ENCODE results near the gene TNIK. TPM values are rescaled to one million over a fixed set of nuclear protein-coding genes. Genes with fewer than 3 reads are reported as not detected.

Gene TNIK
- total RNA-seq, 1 experiment from 2014 or later, result not detected

DNA sequence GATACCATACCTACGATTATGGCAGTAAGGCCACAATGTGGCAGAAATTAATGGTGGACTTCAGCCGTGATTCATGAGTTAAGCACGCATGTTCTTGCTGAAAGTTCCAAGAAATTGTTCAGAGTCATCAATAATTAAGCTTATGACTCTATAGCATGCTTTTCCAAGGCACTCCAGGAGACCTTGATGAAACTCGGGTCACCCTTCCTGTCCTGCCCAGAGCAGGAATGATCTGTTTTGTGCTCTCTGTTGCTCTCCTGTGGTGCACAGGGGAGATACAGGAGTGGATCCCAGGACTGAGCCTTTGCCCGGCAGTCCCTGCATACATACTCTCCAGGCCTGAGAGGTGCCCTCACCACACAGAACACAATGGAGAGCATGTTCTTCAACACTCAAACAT is 292.1 kb downstream of the TNIK start:
- Histone ChIP-seq H2AFZ (ENCODE audit: low read length) (no peak overlapping the region), H3K27me3 (ENCODE audit: low read length) (no peaks in the 10 kb centered on the region), H3K36me3 (ENCODE audit: insufficient read depth, low read length) (no peaks in the 10 kb centered on the region), H3K9ac (ENCODE audit: low read length) (no peak overlapping the region), H3K9me3 (ENCODE audit: low read length) (peaks cover under 1% of the 10 kb centered on the region; the same call in 1 of the 2 replicates), H3K27ac (ENCODE audit: low read length) (no peak overlapping the region), H3K4me3 (ENCODE audit: low read length) (no peak overlapping the region), H3K4me2 (ENCODE audit: low read depth, low read length, poor library complexity, severe bottlenecking) (no peak overlapping the region), H3K9me2 (replicated peaks; ENCODE audit: insufficient read depth, low read length) (no peaks in the 10 kb centered on the region), H3K79me2 (ENCODE audit: low read length) (no peaks in the 10 kb centered on the region), H4K20me1 (ENCODE audit: insufficient read depth, low read depth, low read length) (no peaks in the 10 kb centered on the region), H3K4me1 (ENCODE audit: low read length) (peaks cover 10% of the 10 kb centered on the region)
- DNase-seq, result no peak

DNA sequence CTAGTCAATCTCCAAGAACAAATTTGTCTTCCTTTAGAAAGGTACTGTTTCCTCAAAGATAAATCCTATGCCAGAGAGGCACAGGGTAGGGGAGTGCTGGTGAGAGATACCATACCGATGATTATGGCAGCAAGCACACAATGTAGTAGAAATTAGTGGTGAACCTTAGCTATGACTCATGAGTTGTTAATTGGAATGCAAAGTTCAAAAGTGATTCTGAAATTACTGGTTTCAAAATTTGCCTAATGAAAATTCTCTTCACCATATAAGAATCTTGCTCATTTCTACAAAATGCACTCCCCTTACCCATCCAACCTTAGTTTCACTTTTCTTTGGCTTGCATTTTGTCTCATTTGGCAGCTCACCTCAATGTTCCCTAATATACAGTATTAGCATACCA is 294.2 kb downstream of the TNIK start:
- no peak overlapping the region for H3K27ac ChIP-seq (ENCODE audit: low read length)
- no peaks in the 10 kb centered on the region for H3K27me3 ChIP-seq (ENCODE audit: low read length)
- peaks cover 8% of the 10 kb centered on the region for H3K9me3 ChIP-seq (ENCODE audit: low read length)
- no peaks in the 10 kb centered on the region for H3K9me2 ChIP-seq (replicated peaks; ENCODE audit: insufficient read depth, low read length)
- H3K36me3 ChIP-seq (ENCODE audit: insufficient read depth, low read length), result no peaks in the 10 kb centered on the region
- no peak overlapping the region for H3K4me3 ChIP-seq (ENCODE audit: low read length)
- no peak overlapping the region for H3K9ac ChIP-seq (ENCODE audit: low read length)
- H3K79me2 ChIP-seq (ENCODE audit: low read length), result no peaks in the 10 kb centered on the region
- peak overlapping the region; percentile 33 for H3K4me2 ChIP-seq (ENCODE audit: low read depth, low read length, poor library complexity, severe bottlenecking)
- DNase-seq, result no peak
- H2AFZ ChIP-seq (ENCODE audit: low read length), result no peak overlapping the region
- H4K20me1 ChIP-seq (ENCODE audit: insufficient read depth, low read depth, low read length), result no peaks in the 10 kb centered on the region
- H3K4me1 ChIP-seq (ENCODE audit: low read length), result peaks cover 10% of the 10 kb centered on the region

DNA sequence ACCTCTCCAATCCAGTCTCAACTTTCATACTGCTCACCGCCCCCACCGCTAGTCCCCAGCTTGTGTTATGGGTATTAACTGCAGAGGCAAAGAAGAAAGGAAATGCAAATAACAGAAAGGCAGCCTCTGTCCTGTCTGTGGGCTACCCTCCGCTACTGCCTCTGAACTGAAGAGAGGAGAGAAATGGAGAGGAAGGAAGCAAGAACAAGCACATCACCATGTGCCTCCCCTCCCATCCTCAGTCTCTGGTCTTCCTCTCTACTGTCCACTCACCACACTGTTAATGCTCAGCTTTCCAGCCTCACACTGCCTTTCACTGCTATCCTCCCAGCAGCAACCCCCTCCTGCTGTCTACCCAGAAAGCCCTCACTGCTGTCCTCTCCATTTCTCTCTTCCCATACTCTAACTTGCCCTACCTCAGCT is 294.7 kb downstream of the TNIK start:
- DNase-seq, result no peak
- Histone ChIP-seq H3K79me2 (ENCODE audit: low read length) (no peaks in the 10 kb centered on the region), H3K9me3 (ENCODE audit: low read length) (peaks cover 8% of the 10 kb centered on the region), H3K4me1 (ENCODE audit: low read length) (peaks cover 10% of the 10 kb centered on the region), H2AFZ (ENCODE audit: low read length) (no peak overlapping the region), H3K4me3 (ENCODE audit: low read length) (no peak overlapping the region), H3K27me3 (ENCODE audit: low read length) (no peaks in the 10 kb centered on the region), H3K27ac (ENCODE audit: low read length) (no peak overlapping the region), H4K20me1 (ENCODE audit: insufficient read depth, low read depth, low read length) (no peaks in the 10 kb centered on the region), H3K36me3 (ENCODE audit: insufficient read depth, low read length) (no peaks in the 10 kb centered on the region), H3K9ac (ENCODE audit: low read length) (no peak overlapping the region), H3K4me2 (ENCODE audit: low read depth, low read length, poor library complexity, severe bottlenecking) (peak overlapping the region; percentile 33), H3K9me2 (replicated peaks; ENCODE audit: insufficient read depth, low read length) (no peaks in the 10 kb centered on the region)

DNA sequence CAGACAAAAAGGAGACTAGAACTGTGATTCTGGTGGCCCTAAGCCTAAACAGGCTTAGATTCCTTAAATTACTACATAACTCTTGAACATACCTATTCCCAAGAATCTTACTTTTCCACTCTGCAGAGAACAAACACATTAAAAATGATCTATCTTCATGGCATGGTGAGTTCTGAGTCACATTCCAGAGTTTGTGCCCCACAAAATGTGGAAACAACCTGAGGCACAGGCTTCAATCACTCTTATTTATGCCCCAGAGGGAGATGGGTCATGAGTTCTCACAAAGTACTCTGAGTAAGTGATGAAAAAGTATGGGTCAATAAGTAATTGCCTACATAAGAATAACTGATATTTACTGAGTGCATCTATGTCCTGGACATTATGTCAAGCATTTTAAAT is 296.1 kb downstream of the TNIK start:
- Histone ChIP-seq H3K79me2 (ENCODE audit: low read length) (no peaks in the 10 kb centered on the region), H2AFZ (ENCODE audit: low read length) (no peak overlapping the region), H3K27me3 (ENCODE audit: low read length) (no peaks in the 10 kb centered on the region), H3K4me2 (ENCODE audit: low read depth, low read length, poor library complexity, severe bottlenecking) (no peak overlapping the region), H3K9ac (ENCODE audit: low read length) (no peak overlapping the region), H3K27ac (ENCODE audit: low read length) (no peak overlapping the region), H3K4me3 (ENCODE audit: low read length) (no peak overlapping the region), H3K9me2 (replicated peaks; ENCODE audit: insufficient read depth, low read length) (no peaks in the 10 kb centered on the region), H3K9me3 (ENCODE audit: low read length) (peaks cover 8% of the 10 kb centered on the region), H3K36me3 (ENCODE audit: insufficient read depth, low read length) (no peaks in the 10 kb centered on the region), H4K20me1 (ENCODE audit: insufficient read depth, low read depth, low read length) (no peaks in the 10 kb centered on the region), H3K4me1 (ENCODE audit: low read length) (peaks cover 10% of the 10 kb centered on the region)
- DNase-seq, result no peak

DNA sequence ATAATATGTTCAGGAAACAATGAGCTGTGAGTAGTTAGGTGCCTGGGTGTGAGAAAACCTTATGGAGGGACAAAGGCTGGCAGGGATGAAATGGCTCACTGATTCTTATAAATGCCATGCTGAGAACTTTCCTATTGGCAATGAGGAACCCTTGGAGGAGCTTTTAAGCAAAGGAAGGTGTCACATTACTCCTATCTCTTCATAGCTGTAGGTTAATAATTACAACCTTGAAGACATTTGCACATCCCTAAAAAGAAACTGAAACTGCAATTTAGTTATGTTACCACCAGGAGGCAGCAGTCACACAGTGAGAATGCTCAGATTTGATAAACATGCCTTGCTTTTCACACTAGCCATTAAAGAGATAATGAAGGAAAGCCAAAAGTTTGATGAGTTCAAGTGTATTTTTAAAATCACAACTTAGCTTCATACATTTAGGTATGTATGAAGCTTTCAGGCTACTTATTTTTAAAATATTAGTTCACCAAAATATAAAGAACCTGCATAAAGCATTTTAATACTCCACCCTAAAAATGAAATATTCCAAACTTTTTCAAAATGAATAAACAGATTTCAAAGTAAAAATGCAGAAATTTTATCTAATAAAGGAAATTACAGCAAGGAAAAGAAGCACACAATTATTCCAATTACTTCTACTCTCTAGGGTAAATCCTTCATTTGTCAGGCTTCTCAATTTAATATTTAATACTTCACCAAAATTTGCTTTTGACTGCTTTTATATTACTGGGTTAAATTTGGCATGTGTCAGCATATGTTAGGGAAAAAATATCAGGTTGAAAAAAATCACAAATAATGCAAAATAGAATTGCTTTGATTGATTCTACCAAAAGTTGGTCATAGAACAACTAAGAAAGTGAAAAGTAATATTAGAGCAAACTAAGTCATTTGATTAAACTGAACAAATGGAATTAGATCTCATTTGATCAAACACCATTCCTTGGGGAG is 296.8 kb downstream of the TNIK start:
- Histone ChIP-seq H3K4me2 (ENCODE audit: low read depth, low read length, poor library complexity, severe bottlenecking) (no peak overlapping the region), H4K20me1 (ENCODE audit: insufficient read depth, low read depth, low read length) (no peaks in the 10 kb centered on the region), H3K36me3 (ENCODE audit: insufficient read depth, low read length) (no peaks in the 10 kb centered on the region), H3K27ac (ENCODE audit: low read length) (no peak overlapping the region), H2AFZ (ENCODE audit: low read length) (no peak overlapping the region), H3K9me3 (ENCODE audit: low read length) (peaks cover 8% of the 10 kb centered on the region), H3K9ac (ENCODE audit: low read length) (no peak overlapping the region), H3K79me2 (ENCODE audit: low read length) (no peaks in the 10 kb centered on the region), H3K9me2 (replicated peaks; ENCODE audit: insufficient read depth, low read length) (no peaks in the 10 kb centered on the region), H3K4me3 (ENCODE audit: low read length) (no peak overlapping the region), H3K27me3 (ENCODE audit: low read length) (no peaks in the 10 kb centered on the region), H3K4me1 (ENCODE audit: low read length) (peaks cover 10% of the 10 kb centered on the region)
- peak; percentile 71 for DNase-seq

DNA sequence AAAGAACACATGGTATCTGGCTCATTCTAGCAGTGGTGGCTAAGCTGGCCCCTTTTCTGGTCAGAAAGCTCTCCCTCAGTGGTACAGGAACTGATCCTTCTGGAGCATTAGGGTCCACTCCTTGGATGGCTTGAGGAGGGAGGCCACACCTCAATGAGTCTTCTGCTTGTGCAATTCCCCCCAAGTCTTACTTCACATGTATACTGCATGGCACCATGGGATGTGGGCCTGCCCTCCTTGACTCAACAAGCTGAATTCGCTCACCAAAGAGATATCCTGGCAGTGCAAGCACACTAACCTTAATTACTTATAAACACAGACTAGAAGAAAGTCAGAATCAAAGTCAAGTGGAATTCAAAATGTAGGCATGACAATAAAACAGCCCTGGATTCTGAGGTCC is 299.9 kb downstream of the TNIK start:
- Histone ChIP-seq H3K4me3 (ENCODE audit: low read length) (no peak overlapping the region), H3K4me1 (ENCODE audit: low read length) (0 out of 2 replicates have a peak, but pooled peaks cover under 1% of the 10 kb centered on the region), H3K4me2 (ENCODE audit: low read depth, low read length, poor library complexity, severe bottlenecking) (no peak overlapping the region), H3K9me3 (ENCODE audit: low read length) (peaks cover 8% of the 10 kb centered on the region), H3K27ac (ENCODE audit: low read length) (no peak overlapping the region), H3K9ac (ENCODE audit: low read length) (no peak overlapping the region), H3K36me3 (ENCODE audit: insufficient read depth, low read length) (no peaks in the 10 kb centered on the region), H3K9me2 (replicated peaks; ENCODE audit: insufficient read depth, low read length) (no peaks in the 10 kb centered on the region), H4K20me1 (ENCODE audit: insufficient read depth, low read depth, low read length) (no peaks in the 10 kb centered on the region), H3K27me3 (ENCODE audit: low read length) (no peaks in the 10 kb centered on the region), H2AFZ (ENCODE audit: low read length) (no peak overlapping the region), H3K79me2 (ENCODE audit: low read length) (no peaks in the 10 kb centered on the region)
- DNase-seq, result no peak

DNA sequence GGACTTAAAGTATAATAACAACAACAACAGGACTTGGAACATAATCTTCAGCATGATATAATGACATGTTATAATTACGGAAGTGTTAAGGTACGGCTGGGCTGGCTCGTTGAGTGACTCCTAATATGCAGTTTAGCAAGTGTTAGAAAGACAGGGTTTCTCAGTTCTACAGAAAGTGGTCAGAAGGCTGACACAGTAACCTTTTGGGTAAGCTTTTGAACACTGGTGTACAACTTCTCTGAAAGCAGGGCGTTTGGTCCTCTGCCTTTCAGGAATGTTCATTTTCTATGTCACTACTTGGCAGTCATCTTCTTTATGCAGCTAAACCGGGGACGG is 300.4 kb downstream of the TNIK start:
- Histone ChIP-seq H3K27ac (ENCODE audit: low read length) (no peak overlapping the region), H3K4me3 (ENCODE audit: low read length) (no peak overlapping the region), H3K9me3 (ENCODE audit: low read length) (peaks cover 8% of the 10 kb centered on the region), H3K4me2 (ENCODE audit: low read depth, low read length, poor library complexity, severe bottlenecking) (no peak overlapping the region), H3K9ac (ENCODE audit: low read length) (no peak overlapping the region), H3K9me2 (replicated peaks; ENCODE audit: insufficient read depth, low read length) (no peaks in the 10 kb centered on the region), H3K36me3 (ENCODE audit: insufficient read depth, low read length) (no peaks in the 10 kb centered on the region), H4K20me1 (ENCODE audit: insufficient read depth, low read depth, low read length) (no peaks in the 10 kb centered on the region), H3K79me2 (ENCODE audit: low read length) (no peaks in the 10 kb centered on the region), H3K27me3 (ENCODE audit: low read length) (no peaks in the 10 kb centered on the region), H3K4me1 (ENCODE audit: low read length) (no peaks in the 10 kb centered on the region), H2AFZ (ENCODE audit: low read length) (no peak overlapping the region)
- DNase-seq, result no peak

DNA sequence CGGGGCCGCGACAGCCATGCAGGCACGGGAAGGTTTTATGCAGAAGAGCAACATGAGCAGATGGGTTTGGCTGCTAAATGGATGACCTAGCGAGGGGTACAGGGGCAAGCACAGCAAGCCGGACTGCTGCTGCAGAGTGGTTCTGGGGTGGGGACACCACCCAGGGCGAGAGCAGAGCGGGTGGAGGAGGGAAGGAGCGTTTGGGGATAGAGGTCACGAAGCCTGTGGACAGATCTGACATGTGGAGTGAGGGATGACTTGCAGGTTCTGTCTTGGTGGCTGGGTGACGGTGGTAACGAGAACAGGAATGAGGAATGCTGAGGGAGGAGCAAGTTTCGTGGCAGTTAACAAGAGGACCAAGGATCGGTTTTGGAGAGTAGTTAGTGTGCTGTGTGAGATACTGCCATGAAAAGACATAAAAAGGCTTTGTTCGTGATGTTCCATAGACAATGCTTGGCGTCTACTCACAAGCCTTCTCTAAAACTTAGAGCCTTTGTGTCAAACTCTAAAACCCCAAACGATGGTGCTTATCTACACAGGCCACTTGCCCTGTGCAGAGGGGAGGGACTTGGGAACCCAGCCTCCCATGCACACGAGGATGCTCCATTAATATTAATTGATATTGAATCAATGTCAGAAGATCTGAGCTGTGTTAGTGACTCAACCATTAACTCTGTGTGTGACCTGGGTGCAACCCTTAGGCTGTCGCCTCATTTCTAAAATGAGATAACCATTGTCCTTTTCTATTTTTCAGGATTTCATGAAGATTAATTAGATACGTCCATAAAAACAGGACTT is 301.0 kb downstream of the TNIK start:
- no peak overlapping the region for H3K9ac ChIP-seq (ENCODE audit: low read length)
- H3K4me2 ChIP-seq (ENCODE audit: low read depth, low read length, poor library complexity, severe bottlenecking), result no peak overlapping the region
- H3K79me2 ChIP-seq (ENCODE audit: low read length), result no peaks in the 10 kb centered on the region
- H3K4me3 ChIP-seq (ENCODE audit: low read length), result no peak overlapping the region
- H3K27ac ChIP-seq (ENCODE audit: low read length), result no peak overlapping the region
- no peaks in the 10 kb centered on the region for H3K27me3 ChIP-seq (ENCODE audit: low read length)
- no peaks in the 10 kb centered on the region for H3K36me3 ChIP-seq (ENCODE audit: insufficient read depth, low read length)
- no peaks in the 10 kb centered on the region for H3K4me1 ChIP-seq (ENCODE audit: low read length)
- H3K9me2 ChIP-seq (replicated peaks; ENCODE audit: insufficient read depth, low read length), result no peaks in the 10 kb centered on the region
- peaks cover 8% of the 10 kb centered on the region for H3K9me3 ChIP-seq (ENCODE audit: low read length)
- H2AFZ ChIP-seq (ENCODE audit: low read length), result no peak overlapping the region
- no peaks in the 10 kb centered on the region for H4K20me1 ChIP-seq (ENCODE audit: insufficient read depth, low read depth, low read length)
- DNase-seq, result no peak
